ENCODE results near the gene PYCARD. TPM values are rescaled to one million over a fixed set of nuclear protein-coding genes. Genes with fewer than 3 reads are reported as not detected.

Gene PYCARD
- polyA plus RNA-seq, 1 donor from 2014 or later, result not detected

DNA sequence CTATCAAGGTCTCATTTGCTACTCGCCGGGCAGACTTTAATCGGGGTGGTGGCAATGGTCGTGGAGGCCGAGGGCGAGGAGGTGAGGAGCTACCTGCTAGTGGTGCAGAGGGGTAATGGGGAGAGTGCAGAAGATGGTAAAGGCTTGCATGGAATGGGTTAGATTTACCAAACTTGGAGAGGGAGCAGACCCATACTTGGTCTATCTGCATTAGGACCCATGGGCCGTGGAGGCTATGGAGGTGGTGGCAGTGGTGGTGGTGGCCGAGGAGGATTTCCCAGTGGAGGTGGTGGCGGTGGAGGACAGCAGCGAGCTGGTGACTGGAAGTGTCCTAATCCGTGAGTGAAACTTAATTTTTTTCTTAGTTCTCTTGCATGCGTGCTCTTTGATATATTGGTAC lies 12.5 kb downstream of the PYCARD start:
- no peaks in the 10 kb centered on the region for H3K9me2 ChIP-seq (ENCODE audit: insufficient read depth, low read length)
- no peak overlapping the region for H2AFZ ChIP-seq (ENCODE audit: low read depth, low read length)
- H3K27me3 ChIP-seq (ENCODE audit: insufficient read depth, low read depth, low read length), result no peaks in the 10 kb centered on the region
- no peak for TF ChIP-seq TAF1 (IDR thresholded peaks at IDR 0.05; ENCODE audit: low read depth)
- TF ChIP-seq RAD21 (conservative IDR thresholded peaks at IDR 0.05), result no peak
- TF ChIP-seq, protein P1, sequence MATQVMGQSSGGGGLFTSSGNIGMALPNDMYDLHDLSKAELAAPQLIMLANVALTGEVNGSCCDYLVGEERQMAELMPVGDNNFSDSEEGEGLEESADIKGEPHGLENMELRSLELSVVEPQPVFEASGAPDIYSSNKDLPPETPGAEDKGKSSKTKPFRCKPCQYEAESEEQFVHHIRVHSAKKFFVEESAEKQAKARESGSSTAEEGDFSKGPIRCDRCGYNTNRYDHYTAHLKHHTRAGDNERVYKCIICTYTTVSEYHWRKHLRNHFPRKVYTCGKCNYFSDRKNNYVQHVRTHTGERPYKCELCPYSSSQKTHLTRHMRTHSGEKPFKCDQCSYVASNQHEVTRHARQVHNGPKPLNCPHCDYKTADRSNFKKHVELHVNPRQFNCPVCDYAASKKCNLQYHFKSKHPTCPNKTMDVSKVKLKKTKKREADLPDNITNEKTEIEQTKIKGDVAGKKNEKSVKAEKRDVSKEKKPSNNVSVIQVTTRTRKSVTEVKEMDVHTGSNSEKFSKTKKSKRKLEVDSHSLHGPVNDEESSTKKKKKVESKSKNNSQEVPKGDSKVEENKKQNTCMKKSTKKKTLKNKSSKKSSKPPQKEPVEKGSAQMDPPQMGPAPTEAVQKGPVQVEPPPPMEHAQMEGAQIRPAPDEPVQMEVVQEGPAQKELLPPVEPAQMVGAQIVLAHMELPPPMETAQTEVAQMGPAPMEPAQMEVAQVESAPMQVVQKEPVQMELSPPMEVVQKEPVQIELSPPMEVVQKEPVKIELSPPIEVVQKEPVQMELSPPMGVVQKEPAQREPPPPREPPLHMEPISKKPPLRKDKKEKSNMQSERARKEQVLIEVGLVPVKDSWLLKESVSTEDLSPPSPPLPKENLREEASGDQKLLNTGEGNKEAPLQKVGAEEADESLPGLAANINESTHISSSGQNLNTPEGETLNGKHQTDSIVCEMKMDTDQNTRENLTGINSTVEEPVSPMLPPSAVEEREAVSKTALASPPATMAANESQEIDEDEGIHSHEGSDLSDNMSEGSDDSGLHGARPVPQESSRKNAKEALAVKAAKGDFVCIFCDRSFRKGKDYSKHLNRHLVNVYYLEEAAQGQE (IDR thresholded peaks at IDR 0.05; ENCODE audit: borderline replicate concordance), result no peak
- TF ChIP-seq MXI1 (conservative IDR thresholded peaks at IDR 0.05; ENCODE audit: poor library complexity, severe bottlenecking), result no peak
- no peak for TF ChIP-seq SMC3 (conservative IDR thresholded peaks at IDR 0.05; ENCODE audit: poor library complexity)
- TF ChIP-seq, protein P2, sequence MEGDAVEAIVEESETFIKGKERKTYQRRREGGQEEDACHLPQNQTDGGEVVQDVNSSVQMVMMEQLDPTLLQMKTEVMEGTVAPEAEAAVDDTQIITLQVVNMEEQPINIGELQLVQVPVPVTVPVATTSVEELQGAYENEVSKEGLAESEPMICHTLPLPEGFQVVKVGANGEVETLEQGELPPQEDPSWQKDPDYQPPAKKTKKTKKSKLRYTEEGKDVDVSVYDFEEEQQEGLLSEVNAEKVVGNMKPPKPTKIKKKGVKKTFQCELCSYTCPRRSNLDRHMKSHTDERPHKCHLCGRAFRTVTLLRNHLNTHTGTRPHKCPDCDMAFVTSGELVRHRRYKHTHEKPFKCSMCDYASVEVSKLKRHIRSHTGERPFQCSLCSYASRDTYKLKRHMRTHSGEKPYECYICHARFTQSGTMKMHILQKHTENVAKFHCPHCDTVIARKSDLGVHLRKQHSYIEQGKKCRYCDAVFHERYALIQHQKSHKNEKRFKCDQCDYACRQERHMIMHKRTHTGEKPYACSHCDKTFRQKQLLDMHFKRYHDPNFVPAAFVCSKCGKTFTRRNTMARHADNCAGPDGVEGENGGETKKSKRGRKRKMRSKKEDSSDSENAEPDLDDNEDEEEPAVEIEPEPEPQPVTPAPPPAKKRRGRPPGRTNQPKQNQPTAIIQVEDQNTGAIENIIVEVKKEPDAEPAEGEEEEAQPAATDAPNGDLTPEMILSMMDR (IDR thresholded peaks at IDR 0.05; ENCODE audit: poor library complexity, severe bottlenecking), result no peak
- TF ChIP-seq POLR2AphosphoS5 (IDR thresholded peaks at IDR 0.05), result no peak
- no peak overlapping the region for H3K27ac ChIP-seq (ENCODE audit: low read length)
- no peak overlapping the region for H3K4me2 ChIP-seq (ENCODE audit: low read length)
- H3F3A ChIP-seq (ENCODE audit: insufficient read depth, low read length, poor library complexity, severe bottlenecking), result no peaks in the 10 kb centered on the region
- H3K4me3 ChIP-seq (ENCODE audit: low read length), result no peak overlapping the region
- H3K9me3 ChIP-seq (ENCODE audit: low read length), result no peaks in the 10 kb centered on the region
- peaks cover 19% of the 10 kb centered on the region for H3K36me3 ChIP-seq (ENCODE audit: insufficient read depth, low read length)
- no peak overlapping the region for H3K9ac ChIP-seq (ENCODE audit: low read length)
- H4K20me1 ChIP-seq (ENCODE audit: insufficient read depth), result peaks cover 33% of the 10 kb centered on the region
- peaks cover 20% of the 10 kb centered on the region for H3K79me2 ChIP-seq (replicated peaks; ENCODE audit: insufficient read depth, low read length)

DNA sequence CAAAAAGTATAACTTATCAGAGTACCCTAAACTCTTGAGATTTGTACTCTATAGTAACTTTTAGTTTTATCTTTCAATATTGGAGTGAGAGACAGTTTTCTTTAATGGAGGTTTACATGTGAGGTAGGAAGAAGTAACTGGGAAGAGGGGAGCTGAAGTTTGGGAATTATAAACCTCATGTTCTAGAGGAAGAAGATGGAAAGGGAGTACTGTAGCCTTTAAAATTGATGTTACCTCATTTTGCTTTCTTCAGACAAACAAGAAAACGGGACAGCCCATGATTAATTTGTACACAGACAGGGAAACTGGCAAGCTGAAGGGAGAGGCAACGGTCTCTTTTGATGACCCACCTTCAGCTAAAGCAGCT lies 13.2 kb downstream of the PYCARD start:
- H3K9ac ChIP-seq (ENCODE audit: low read length), result no peak overlapping the region
- H3K9me2 ChIP-seq (ENCODE audit: insufficient read depth, low read length), result no peaks in the 10 kb centered on the region
- TF ChIP-seq POLR2AphosphoS5 (IDR thresholded peaks at IDR 0.05) (no peak), RAD21 (conservative IDR thresholded peaks at IDR 0.05) (no peak), EP300 (conservative IDR thresholded peaks at IDR 0.05; ENCODE audit: poor library complexity, severe bottlenecking) (no peak), EZH2 (IDR thresholded peaks at IDR 0.05; ENCODE audit: borderline replicate concordance, insufficient read depth, low read length, poor library complexity, severe bottlenecking) (no peak), TAF1 (IDR thresholded peaks at IDR 0.05; ENCODE audit: low read depth) (no peak), MXI1 (conservative IDR thresholded peaks at IDR 0.05; ENCODE audit: poor library complexity, severe bottlenecking) (no peak), SMC3 (conservative IDR thresholded peaks at IDR 0.05; ENCODE audit: poor library complexity) (no peak)
- TF ChIP-seq, protein P1 (IDR thresholded peaks at IDR 0.05; ENCODE audit: borderline replicate concordance), result no peak
- TF ChIP-seq, protein P2 (IDR thresholded peaks at IDR 0.05; ENCODE audit: poor library complexity, severe bottlenecking), result no peak
- no peak overlapping the region for H3K4me2 ChIP-seq (ENCODE audit: low read length)
- H2AFZ ChIP-seq (ENCODE audit: low read depth, low read length), result no peak overlapping the region
- H3F3A ChIP-seq (ENCODE audit: insufficient read depth, low read length, poor library complexity, severe bottlenecking), result no peaks in the 10 kb centered on the region
- H3K79me2 ChIP-seq (replicated peaks; ENCODE audit: insufficient read depth, low read length), result peaks cover 25% of the 10 kb centered on the region
- H3K9me3 ChIP-seq (ENCODE audit: low read length), result no peaks in the 10 kb centered on the region
- H3K27me3 ChIP-seq (ENCODE audit: insufficient read depth, low read depth, low read length), result no peaks in the 10 kb centered on the region
- H3K27ac ChIP-seq (ENCODE audit: low read length), result no peak overlapping the region
- peaks cover 36% of the 10 kb centered on the region for H4K20me1 ChIP-seq (ENCODE audit: insufficient read depth)
- H3K36me3 ChIP-seq (ENCODE audit: insufficient read depth, low read length), result peaks cover 19% of the 10 kb centered on the region
- no peak overlapping the region for H3K4me3 ChIP-seq (ENCODE audit: low read length)

All from neural cell (in vitro differentiated cells).